ENCODE results near the gene N4BP2.

The N4BP2 gene

DNA sequence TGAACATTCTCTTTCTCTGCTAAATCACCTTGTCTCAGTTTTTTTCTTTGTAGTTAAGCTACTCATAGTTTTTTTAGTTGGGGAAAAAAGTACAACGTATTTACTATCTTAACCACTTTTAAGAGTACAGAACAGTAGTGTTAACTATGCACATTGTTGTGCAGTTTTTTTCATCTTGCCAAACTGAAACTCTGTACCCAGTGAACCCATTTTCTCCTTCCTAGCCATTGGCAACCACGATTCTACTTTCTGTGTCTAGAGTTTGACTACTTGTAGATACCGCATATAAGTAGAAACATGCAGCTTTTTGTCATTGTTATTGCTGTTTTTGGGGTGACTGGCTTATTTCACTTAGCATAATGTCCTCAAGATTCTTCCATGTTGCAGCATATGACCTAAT lies 10.0 kb downstream of the N4BP2 start:
- Histone ChIP-seq H3K4me1 (ENCODE audit: control insufficient read depth, insufficient read depth, low read length) (no peaks in the 10 kb centered on the region), H3K36me3 (ENCODE audit: control insufficient read depth in 2 of 2, insufficient read depth in 1 of 2, low read length in 2 of 2) (peaks cover 0 to 15% of the 10 kb centered on the region in 2 experiments; a peak in 1 of 3 replicates), H3K27ac (ENCODE audit: extremely low read depth, low read depth, low read length) (no peak overlapping the region), H3K9me3 (ENCODE audit: control insufficient read depth, insufficient read depth, low read depth, low read length) (no peaks in the 10 kb centered on the region), H3K4me3 (ENCODE audit: low read depth, low read length) (no peak overlapping the region)
- TF ChIP-seq, protein P1, sequence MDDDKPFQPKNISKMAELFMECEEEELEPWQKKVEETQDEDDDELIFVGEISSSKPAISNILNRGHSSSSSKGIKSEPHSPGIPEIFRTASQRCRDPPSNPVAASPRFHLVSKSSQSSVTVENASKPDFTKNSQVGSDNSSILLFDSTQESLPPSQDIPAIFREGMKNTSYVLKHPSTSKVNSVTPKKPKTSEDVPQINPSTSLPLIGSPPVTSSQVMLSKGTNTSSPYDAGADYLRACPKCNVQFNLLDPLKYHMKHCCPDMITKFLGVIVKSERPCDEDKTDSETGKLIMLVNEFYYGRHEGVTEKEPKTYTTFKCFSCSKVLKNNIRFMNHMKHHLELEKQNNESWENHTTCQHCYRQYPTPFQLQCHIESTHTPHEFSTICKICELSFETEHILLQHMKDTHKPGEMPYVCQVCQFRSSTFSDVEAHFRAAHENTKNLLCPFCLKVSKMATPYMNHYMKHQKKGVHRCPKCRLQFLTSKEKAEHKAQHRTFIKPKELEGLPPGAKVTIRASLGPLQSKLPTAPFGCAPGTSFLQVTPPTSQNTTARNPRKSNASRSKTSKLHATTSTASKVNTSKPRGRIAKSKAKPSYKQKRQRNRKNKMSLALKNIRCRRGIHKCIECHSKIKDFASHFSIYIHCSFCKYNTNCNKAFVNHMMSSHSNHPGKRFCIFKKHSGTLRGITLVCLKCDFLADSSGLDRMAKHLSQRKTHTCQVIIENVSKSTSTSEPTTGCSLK (tag by site-specific recombination; IDR thresholded peaks at IDR 0.05), result no peak
- TF ChIP-seq ZNF23 (tag by site-specific recombination; IDR thresholded peaks at IDR 0.05; ENCODE audit: borderline replicate concordance) (no peak), ZNF169 (tag by site-specific recombination; IDR thresholded peaks at IDR 0.05) (no peak)
- ChIA-PET CTCF (interaction anchor here (0.6 kb wide), 1 partner anchor 13 kb away, joined by 3 read pairs; no protein-coding TSS in a partner anchor), POLR2A (interaction anchor here (1.1 kb wide), 1 partner anchor 8 kb away, joined by 3 read pairs; no protein-coding TSS in a partner anchor)

DNA sequence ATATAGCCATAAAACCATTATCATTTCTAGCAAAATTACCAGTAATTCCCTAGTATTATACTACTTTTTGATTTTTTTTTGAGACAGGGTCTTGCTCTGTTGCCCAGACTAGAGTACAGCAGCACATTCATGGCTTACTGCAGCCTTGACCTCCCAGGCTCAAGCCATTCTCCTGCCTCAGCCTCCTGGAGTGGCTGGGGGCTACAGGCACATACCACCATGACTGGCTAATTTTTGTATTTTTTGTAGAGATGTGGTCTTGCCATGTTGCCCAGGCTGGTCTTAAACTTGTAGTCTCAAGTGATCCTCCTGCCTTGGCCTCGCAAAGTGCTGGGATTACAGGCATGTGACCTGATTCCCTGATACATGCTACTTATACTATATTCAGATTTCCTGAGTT lies 13.7 kb downstream of the N4BP2 start:
- no peaks in the 10 kb centered on the region for H3K4me1 ChIP-seq (ENCODE audit: control insufficient read depth, insufficient read depth, low read length)
- TF ChIP-seq ZBTB8A (tag by site-specific recombination; IDR thresholded peaks at IDR 0.05) (no peak), ZNF843 (tag by site-specific recombination; IDR thresholded peaks at IDR 0.05) (no peak), MYNN (tag by site-specific recombination; IDR thresholded peaks at IDR 0.05; ENCODE audit: borderline replicate concordance) (no peak), ZNF791 (tag by site-specific recombination; IDR thresholded peaks at IDR 0.05) (no peak)
- TF ChIP-seq, protein P2, sequence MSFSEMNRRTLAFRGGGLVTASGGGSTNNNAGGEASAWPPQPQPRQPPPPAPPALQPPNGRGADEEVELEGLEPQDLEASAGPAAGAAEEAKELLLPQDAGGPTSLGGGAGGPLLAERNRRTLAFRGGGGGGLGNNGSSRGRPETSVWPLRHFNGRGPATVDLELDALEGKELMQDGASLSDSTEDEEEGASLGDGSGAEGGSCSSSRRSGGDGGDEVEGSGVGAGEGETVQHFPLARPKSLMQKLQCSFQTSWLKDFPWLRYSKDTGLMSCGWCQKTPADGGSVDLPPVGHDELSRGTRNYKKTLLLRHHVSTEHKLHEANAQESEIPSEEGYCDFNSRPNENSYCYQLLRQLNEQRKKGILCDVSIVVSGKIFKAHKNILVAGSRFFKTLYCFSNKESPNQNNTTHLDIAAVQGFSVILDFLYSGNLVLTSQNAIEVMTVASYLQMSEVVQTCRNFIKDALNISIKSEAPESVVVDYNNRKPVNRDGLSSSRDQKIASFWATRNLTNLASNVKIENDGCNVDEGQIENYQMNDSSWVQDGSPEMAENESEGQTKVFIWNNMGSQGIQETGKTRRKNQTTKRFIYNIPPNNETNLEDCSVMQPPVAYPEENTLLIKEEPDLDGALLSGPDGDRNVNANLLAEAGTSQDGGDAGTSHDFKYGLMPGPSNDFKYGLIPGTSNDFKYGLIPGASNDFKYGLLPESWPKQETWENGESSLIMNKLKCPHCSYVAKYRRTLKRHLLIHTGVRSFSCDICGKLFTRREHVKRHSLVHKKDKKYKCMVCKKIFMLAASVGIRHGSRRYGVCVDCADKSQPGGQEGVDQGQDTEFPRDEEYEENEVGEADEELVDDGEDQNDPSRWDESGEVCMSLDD (tag by site-specific recombination; IDR thresholded peaks at IDR 0.05), result no peak
- TF ChIP-seq, protein P3, sequence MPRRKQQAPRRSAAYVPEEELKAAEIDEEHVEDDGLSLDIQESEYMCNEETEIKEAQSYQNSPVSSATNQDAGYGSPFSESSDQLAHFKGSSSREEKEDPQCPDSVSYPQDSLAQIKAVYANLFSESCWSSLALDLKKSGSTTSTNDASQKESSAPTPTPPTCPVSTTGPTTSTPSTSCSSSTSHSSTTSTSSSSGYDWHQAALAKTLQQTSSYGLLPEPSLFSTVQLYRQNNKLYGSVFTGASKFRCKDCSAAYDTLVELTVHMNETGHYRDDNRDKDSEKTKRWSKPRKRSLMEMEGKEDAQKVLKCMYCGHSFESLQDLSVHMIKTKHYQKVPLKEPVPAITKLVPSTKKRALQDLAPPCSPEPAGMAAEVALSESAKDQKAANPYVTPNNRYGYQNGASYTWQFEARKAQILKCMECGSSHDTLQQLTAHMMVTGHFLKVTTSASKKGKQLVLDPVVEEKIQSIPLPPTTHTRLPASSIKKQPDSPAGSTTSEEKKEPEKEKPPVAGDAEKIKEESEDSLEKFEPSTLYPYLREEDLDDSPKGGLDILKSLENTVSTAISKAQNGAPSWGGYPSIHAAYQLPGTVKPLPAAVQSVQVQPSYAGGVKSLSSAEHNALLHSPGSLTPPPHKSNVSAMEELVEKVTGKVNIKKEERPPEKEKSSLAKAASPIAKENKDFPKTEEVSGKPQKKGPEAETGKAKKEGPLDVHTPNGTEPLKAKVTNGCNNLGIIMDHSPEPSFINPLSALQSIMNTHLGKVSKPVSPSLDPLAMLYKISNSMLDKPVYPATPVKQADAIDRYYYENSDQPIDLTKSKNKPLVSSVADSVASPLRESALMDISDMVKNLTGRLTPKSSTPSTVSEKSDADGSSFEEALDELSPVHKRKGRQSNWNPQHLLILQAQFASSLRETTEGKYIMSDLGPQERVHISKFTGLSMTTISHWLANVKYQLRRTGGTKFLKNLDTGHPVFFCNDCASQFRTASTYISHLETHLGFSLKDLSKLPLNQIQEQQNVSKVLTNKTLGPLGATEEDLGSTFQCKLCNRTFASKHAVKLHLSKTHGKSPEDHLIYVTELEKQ (tag by site-specific recombination; IDR thresholded peaks at IDR 0.05; ENCODE audit: borderline replicate concordance), result no peak
- H3K4me3 ChIP-seq (ENCODE audit: low read depth, low read length), result no peak overlapping the region
- H3K9me3 ChIP-seq (ENCODE audit: control insufficient read depth, insufficient read depth, low read depth, low read length), result no peaks in the 10 kb centered on the region
- peaks cover 0 to 14% of the 10 kb centered on the region in 2 experiments; a peak in 2 of 3 replicates for H3K36me3 ChIP-seq (ENCODE audit: control insufficient read depth in 2 of 2, insufficient read depth in 1 of 2, low read length in 2 of 2)
- ChIA-PET POLR2A (no interaction called here), CTCF (no interaction called here)
- H3K27ac ChIP-seq (ENCODE audit: extremely low read depth, low read depth, low read length), result no peak overlapping the region

DNA sequence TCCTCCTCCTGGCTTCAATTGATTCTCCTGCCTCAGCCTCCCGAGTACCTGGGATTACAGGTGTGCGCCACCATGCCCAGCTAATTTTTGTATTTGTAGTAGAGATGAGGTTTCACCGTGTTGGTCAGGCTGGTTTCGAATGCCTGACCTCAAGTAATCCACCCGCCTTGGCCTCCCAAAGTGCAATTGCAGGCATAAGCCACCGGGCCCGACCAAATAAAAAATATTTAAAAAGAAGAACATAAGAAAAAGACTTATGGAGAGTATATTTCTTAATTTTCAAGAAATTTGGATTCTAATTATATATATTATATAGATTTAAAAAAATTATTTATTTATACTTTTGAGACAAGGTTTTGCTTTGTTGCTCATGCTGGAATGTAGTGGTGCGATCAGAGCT lies 29.8 kb downstream of the N4BP2 start:
- no peak overlapping the region for H3K4me3 ChIP-seq (ENCODE audit: low read depth, low read length)
- CTCF ChIA-PET, result no interaction called here
- no peaks in the 10 kb centered on the region; a peak in 1 of 3 replicates for H3K36me3 ChIP-seq (ENCODE audit: control insufficient read depth in 2 of 2, insufficient read depth in 1 of 2, low read length in 2 of 2)
- TF ChIP-seq MYNN (tag by site-specific recombination; IDR thresholded peaks at IDR 0.05; ENCODE audit: borderline replicate concordance) (no peak), ZNF133 (tag by site-specific recombination; IDR thresholded peaks at IDR 0.05) (no peak), ZNF121 (tag by site-specific recombination; IDR thresholded peaks at IDR 0.05) (no peak), ZNF529 (tag by site-specific recombination; IDR thresholded peaks at IDR 0.05; ENCODE audit: insufficient replicate concordance) (no peak), ZNF37A (tag by site-specific recombination; IDR thresholded peaks at IDR 0.05) (no peak), ZBTB17 (tag by site-specific recombination; IDR thresholded peaks at IDR 0.05) (no peak), ZBTB8A (tag by site-specific recombination; IDR thresholded peaks at IDR 0.05) (no peak), HOXC10 (CRISPR knock-in tag; IDR thresholded peaks at IDR 0.05) (no peak), ZNF132 (tag by site-specific recombination; IDR thresholded peaks at IDR 0.05; ENCODE audit: borderline replicate concordance) (no peak), ZXDB (tag by site-specific recombination; IDR thresholded peaks at IDR 0.05) (no peak)
- TF ChIP-seq, protein P4, sequence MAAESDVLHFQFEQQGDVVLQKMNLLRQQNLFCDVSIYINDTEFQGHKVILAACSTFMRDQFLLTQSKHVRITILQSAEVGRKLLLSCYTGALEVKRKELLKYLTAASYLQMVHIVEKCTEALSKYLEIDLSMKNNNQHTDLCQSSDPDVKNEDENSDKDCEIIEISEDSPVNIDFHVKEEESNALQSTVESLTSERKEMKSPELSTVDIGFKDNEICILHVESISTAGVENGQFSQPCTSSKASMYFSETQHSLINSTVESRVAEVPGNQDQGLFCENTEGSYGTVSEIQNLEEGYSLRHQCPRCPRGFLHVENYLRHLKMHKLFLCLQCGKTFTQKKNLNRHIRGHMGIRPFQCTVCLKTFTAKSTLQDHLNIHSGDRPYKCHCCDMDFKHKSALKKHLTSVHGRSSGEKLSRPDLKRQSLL (tag by site-specific recombination; IDR thresholded peaks at IDR 0.05), result no peak
- TF ChIP-seq, protein P5, sequence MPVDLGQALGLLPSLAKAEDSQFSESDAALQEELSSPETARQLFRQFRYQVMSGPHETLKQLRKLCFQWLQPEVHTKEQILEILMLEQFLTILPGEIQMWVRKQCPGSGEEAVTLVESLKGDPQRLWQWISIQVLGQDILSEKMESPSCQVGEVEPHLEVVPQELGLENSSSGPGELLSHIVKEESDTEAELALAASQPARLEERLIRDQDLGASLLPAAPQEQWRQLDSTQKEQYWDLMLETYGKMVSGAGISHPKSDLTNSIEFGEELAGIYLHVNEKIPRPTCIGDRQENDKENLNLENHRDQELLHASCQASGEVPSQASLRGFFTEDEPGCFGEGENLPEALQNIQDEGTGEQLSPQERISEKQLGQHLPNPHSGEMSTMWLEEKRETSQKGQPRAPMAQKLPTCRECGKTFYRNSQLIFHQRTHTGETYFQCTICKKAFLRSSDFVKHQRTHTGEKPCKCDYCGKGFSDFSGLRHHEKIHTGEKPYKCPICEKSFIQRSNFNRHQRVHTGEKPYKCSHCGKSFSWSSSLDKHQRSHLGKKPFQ (tag by site-specific recombination; IDR thresholded peaks at IDR 0.05), result no peak
- POLR2A ChIA-PET, result no interaction called here
- H3K27ac ChIP-seq (ENCODE audit: extremely low read depth, low read depth, low read length), result no peak overlapping the region
- H3K4me1 ChIP-seq (ENCODE audit: control insufficient read depth, insufficient read depth, low read length), result no peaks in the 10 kb centered on the region
- no peaks in the 10 kb centered on the region for H3K9me3 ChIP-seq (ENCODE audit: control insufficient read depth, insufficient read depth, low read depth, low read length)

All from HEK293 (cell line).